Testis (tissue), 2 donors: ENCODE results near the gene SLIT3.

Source experiments
- CTCF ChIP-seq, 3 experiments: fragments of 450-650 bp in 2 of 3; fragments of 200-600 bp in 1 of 3; sonication (generic) in 1 of 3; IDR thresholded peaks; one replicate each; pipeline ENCODE4 v1.5.1; 2016 to 2019; ENCODE audit warnings: antibody characterized with exemption in 3 of 3, mild to moderate bottlenecking in 2 of 3, moderate library complexity in 1 of 3
- POLR2A ChIP-seq: fragments of 450-650 bp; IDR thresholded peaks from one replicate; pipeline ENCODE4 v1.6.1; 2017; ENCODE audit warnings: antibody characterized with exemption, mild to moderate bottlenecking, moderate library complexity

GRCh38 chr5:168833383-168833782 is 467.6 kb downstream of the SLIT3 start:
- TF ChIP-seq CTCF (IDR thresholded peaks at IDR 0.05) (no peak), POLR2A (no peak)
